Muscle of leg (tissue), 11 donors: ENCODE data around the gene NFIB. TPM values are rescaled to one million over a fixed set of nuclear protein-coding genes. Genes with fewer than 3 reads are reported as not detected.

Experiments used
- DNase-seq: peaks from one replicate; pipeline ENCODE4 v3.0.0; 2013
- H3K27ac ChIP-seq: one replicate; pipeline ENCODE4 v1.5.1; 2013; ENCODE audit warnings: mild to moderate bottlenecking, low read length, control low read depth
- H3K27me3 ChIP-seq: one replicate; pipeline ENCODE4 v1.6.1; 2013; ENCODE audit warnings: low read length; ENCODE audit not compliant: control insufficient read depth, insufficient read depth
- H3K36me3 ChIP-seq: one replicate; pipeline ENCODE4 v1.6.1; 2013; ENCODE audit warnings: low read length; ENCODE audit not compliant: control insufficient read depth, insufficient read depth
- H3K4me1 ChIP-seq: one replicate; pipeline ENCODE4 v1.6.1; 2013; ENCODE audit warnings: low read length; ENCODE audit not compliant: control insufficient read depth, insufficient read depth
- H3K4me3 ChIP-seq: one replicate; pipeline ENCODE4 v1.5.1; 2013; ENCODE audit warnings: low read length, control low read depth
- H3K9me3 ChIP-seq: replicated peaks from 2 replicates; pipeline ENCODE4 v1.6.1; 2013; ENCODE audit warnings: low read depth, low read length; ENCODE audit not compliant: control insufficient read depth
- WGBS: methylation state at CpG from one replicate; pipeline ENCODE4 v1.1.5; 2013; ENCODE audit warnings: missing lambda C conversion rate; ENCODE audit not compliant: insufficient coverage; 5-methylcytosine and 5-hydroxymethylcytosine counted together
- polyA plus RNA-seq, 8 donors: library from polyadenylated mRNA; unstranded; fragments of 120-200 nt; gene quantifications; one replicate each; pipeline versions ENCODE4 v1.2.1 to v1.2.3, GENCODE V29; 2013; ENCODE audit warnings: inconsistent platforms in 1 of 8, low replicate concordance in 1 of 8; ENCODE audit not compliant: insufficient read length in 8 of 8, insufficient read depth in 1 of 8
- total RNA-seq: library from RNA; stranded (reverse); fragments of 120-200 nt; gene quantifications from one replicate; pipeline ENCODE4 v1.2.4, GENCODE V29; 2013

Gene NFIB
- total and polyA plus RNA-seq, 9 donors: 63.7 to 119 (median 85.8) TPM

DNA sequence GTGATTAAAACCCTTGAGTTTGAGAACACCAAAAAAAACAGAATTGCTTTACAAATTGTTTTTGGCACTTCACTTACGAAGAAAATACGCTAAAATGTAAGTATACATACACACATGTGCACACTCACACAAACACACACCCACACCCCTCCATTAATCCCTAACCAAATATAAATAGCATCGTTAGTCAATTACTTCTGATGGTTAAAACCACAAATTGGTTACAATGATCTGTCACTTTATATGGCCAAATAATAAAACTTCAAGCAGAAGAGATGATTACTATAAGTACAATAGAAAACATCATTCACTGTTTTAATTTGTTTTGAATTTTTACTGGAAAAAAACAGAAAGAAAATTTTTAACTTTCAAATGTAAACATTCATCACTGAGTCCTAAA is 103.5 kb downstream of the NFIB start:
- Histone ChIP-seq H3K27me3 (no peaks in the 10 kb centered on the region), H3K9me3 (no peaks in the 10 kb centered on the region)
- no CpG with 5 or more reads among the region's 3 CpGs for WGBS

GRCh38 chr9:14209399-14210345 is 104.3 kb downstream of the NFIB start:
- H3K27ac ChIP-seq: peak overlapping the region; percentile 25
- no peaks in the 10 kb centered on the region for H3K9me3 ChIP-seq
- no peaks in the 10 kb centered on the region for H3K27me3 ChIP-seq
- H3K4me1 ChIP-seq: peaks cover 28% of the 10 kb centered on the region
- WGBS: no CpG with 5 or more reads among the region's 8 CpGs
- DNase-seq: peak; percentile 75
- peaks cover 5% of the 10 kb centered on the region for H3K36me3 ChIP-seq
- no peak overlapping the region for H3K4me3 ChIP-seq

More for the DNA sequence above, 103.5 kb downstream of the NFIB start:
- no peak overlapping the region for H3K4me3 ChIP-seq
- H3K27ac ChIP-seq: peak overlapping the region; percentile 25
- peaks cover 5% of the 10 kb centered on the region for H3K36me3 ChIP-seq
- no peak for DNase-seq
- H3K4me1 ChIP-seq: peaks cover 27% of the 10 kb centered on the region

DNA sequence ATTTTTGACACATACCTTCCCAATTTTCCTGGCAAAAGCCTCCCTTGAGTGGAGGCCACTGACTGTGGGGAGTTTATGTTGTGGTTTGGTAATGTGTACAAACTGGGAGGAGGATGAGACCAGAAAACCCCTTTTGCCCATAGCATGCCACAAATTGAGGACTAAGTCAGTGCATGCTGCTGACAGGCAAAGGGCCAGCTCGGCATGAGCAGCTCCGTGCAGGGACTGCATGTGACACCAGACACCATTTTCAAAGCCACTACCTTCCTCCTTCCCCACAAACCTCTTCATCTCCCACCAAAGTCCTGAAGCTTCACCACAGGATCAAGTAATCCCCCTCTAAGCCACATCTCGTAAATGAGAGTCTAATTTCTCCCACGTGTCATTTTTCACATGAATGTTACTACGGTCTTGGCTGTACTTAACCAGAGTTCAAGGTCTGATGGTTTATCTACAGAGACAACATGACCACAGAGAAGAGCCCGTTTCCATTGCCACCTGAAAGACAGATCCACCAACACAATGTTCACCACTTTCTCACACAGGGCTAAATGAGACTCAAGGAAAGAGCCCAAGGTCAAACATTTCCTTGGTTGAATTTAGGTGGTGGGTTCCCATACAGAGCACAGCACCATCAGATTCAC is 106.5 kb downstream of the NFIB start:
- no peak overlapping the region for H3K4me3 ChIP-seq
- DNase-seq: no peak
- H3K27ac ChIP-seq: peak overlapping the region; percentile 8
- H3K4me1 ChIP-seq: peaks cover 26% of the 10 kb centered on the region
- no peaks in the 10 kb centered on the region for H3K9me3 ChIP-seq
- peaks cover 5% of the 10 kb centered on the region for H3K36me3 ChIP-seq
- H3K27me3 ChIP-seq: no peaks in the 10 kb centered on the region
- 48% methylated on average over 4 of the region's 6 CpGs for WGBS

DNA sequence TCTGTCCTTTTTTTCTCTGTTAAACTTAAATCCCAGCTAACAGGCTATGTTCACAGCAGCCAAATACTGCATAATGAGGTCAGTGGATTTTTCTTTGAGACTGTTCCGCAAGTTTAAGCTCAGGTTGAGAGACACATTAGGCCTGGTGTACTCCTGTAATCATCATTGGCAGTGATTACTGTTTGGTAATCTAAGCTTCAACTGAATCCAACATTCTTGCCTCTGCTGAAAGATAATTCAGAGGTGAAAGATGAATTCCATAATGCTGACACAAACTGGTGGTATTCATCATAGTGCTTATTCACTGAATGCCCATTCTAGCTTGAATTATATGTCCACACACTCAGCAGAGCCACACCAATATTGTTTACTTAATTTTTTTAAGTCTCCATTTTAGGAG is 108.5 kb downstream of the NFIB start:
- WGBS: no CpG with 5 or more reads among the region's 1 CpG
- Histone ChIP-seq H3K27me3 (no peaks in the 10 kb centered on the region), H3K4me1 (peaks cover 22% of the 10 kb centered on the region), H3K4me3 (no peak overlapping the region), H3K27ac (peak overlapping the region; percentile 25), H3K36me3 (peaks cover 12% of the 10 kb centered on the region), H3K9me3 (no peaks in the 10 kb centered on the region)
- DNase-seq: peak; percentile 57

DNA sequence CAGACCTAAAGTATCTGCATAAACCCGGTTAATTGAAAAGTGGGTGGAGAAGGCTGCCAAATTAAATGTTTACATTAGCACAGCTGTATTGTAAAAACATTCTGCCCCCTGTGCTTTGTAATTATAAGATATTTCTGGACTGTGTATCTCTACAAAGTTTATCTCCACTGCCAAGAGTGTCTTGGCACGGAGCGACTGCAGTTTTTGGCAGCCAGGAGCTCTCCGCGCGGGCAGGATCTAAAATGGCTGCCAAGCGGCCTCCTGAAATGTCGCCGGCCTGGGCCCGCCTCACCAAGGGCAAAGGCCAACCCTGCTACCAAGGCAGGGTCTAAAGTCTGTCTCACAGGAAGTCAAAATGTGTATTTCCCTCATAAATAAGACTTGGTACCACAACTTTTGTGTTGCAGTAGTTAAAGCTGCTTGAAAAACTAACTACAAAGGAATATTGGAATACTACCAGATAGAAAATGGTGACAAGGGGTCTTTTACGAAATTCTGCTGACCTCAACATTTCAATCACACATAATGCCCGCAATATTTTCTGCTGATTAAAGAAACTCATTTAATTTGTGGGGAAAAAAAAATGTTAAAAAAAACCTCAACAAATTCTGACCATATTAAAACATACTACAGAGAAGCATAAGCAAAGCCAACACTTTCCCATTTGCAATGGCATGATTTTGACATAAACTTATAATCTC is 110.4 kb downstream of the NFIB start:
- H3K36me3 ChIP-seq: peaks cover 12% of the 10 kb centered on the region
- no peak overlapping the region for H3K4me3 ChIP-seq
- H3K27ac ChIP-seq: peak overlapping the region; percentile 90
- H3K9me3 ChIP-seq: no peaks in the 10 kb centered on the region
- no peaks in the 10 kb centered on the region for H3K27me3 ChIP-seq
- peaks cover 30% of the 10 kb centered on the region for H3K4me1 ChIP-seq
- DNase-seq: peak; percentile 85
- WGBS: 26% methylated on average over 9 of the region's 12 CpGs

DNA sequence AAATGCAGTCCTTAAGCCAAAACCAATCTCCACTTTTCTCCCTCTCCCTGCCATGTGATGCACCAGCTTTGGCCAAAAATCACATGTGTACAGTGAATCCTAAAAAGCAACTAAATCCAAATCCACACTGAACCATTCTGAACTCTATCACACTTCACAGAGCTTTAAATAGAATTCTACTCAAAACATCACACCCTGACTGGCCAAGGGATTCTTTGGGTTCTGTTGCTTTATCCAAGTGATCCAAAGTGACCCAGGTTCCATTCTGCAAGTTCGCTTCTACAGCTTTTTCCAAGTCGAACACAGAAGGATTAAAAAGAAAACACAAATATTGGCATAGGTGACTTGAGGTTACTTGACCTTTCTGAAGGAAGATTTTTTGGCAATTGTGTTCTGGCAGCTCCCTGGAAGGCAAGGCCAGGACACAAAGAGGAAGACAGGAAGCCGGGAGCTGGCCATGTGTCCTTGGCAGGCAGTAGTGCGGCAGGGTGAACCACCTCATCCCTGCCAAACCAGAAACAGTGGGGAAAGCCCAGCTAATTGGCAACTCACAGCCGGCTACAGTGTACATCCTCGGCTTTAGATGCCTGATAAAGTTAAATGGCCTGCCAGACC is 115.0 kb downstream of the NFIB start:
- WGBS: 13% methylated on average over 2 of the region's 6 CpGs
- Histone ChIP-seq H3K9me3 (no peaks in the 10 kb centered on the region), H3K4me3 (no peak overlapping the region), H3K36me3 (peaks cover 7% of the 10 kb centered on the region), H3K27me3 (no peaks in the 10 kb centered on the region), H3K27ac (peak overlapping the region; percentile 79), H3K4me1 (peaks cover 27% of the 10 kb centered on the region)
- peak; percentile 90 for DNase-seq

- H3K27me3 ChIP-seq: no peaks in the 10 kb centered on the region
- H3K4me1 ChIP-seq: peaks cover 23% of the 10 kb centered on the region
- DNase-seq: peak; percentile 75
- 52% methylated on average over 3 of the region's 11 CpGs for WGBS
- H3K9me3 ChIP-seq: no peaks in the 10 kb centered on the region
- peak overlapping the region; percentile 79 for H3K27ac ChIP-seq
- peaks cover 7% of the 10 kb centered on the region for H3K36me3 ChIP-seq
- no peak overlapping the region for H3K4me3 ChIP-seq
Observed at GRCh38 chr9:14198047-14198840, 115.7 kb downstream of the NFIB start.

DNA sequence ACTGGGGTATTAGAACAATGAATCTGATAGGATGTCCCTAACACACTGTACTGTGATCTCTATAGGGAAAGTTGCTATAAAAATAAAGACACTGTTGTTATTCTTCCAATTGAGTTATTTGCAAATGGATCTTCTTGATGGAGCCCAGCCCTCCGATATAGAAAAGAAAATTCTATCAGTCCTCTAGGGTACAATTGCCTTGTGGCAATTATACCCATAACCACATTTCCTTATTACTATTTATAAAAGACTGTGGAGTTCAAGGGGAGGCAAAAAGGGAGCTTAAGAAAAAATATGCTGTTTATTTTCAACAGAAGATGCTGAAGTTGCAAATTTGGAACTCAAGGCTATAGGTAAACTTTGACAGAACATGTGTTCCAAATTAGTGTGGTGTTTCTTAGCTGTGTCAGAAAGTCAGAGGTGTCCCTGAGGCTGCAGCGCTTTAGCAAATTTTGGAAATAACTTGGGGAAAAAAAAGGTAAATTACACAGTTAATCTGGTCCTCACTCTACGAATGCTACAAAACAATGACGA is 116.5 kb downstream of the NFIB start:
- Histone ChIP-seq H3K4me3 (no peak overlapping the region), H3K4me1 (peaks cover 22% of the 10 kb centered on the region), H3K36me3 (peaks cover 7% of the 10 kb centered on the region), H3K27me3 (no peaks in the 10 kb centered on the region), H3K27ac (peak overlapping the region; percentile 52), H3K9me3 (no peaks in the 10 kb centered on the region)
- DNase-seq: no peak
- WGBS: no CpG with 5 or more reads among the region's 4 CpGs

DNA sequence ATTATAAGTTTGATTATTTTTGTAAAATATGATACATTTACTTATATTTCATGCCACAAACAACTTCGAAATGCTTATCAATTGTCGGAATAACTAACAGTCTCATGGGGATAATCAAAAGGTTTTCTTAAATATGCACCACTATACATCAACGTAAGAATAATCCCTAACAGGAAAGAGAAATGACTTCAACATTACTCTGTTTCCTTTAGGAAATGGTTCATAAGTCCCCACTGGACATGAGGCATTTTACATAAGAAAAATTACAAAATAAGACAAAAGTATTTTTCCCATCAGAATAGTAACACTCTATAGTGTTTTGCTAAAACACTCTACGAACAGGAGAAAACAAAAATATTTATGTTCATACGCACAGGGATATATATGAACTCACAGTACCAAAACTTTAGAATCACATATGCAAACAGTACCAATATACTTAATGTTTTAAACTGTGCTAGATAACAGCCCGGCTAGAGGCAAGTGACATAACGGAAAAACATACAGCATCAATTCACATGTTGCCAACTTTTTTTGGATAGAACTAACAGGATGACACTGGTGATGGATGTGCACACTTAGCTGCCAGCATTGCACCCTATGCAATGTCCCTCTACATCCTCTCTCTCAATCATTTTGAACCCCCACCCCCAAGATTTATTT is 120.5 kb downstream of the NFIB start:
- Histone ChIP-seq H3K4me1 (peaks cover 12% of the 10 kb centered on the region), H3K4me3 (no peak overlapping the region)

More for the DNA sequence above, 120.5 kb downstream of the NFIB start:
- no peaks in the 10 kb centered on the region for H3K36me3 ChIP-seq
- peak; percentile 89 for DNase-seq
- H3K9me3 ChIP-seq: no peaks in the 10 kb centered on the region
- no CpG with 5 or more reads among the region's 7 CpGs for WGBS
- no peaks in the 10 kb centered on the region for H3K27me3 ChIP-seq
- H3K27ac ChIP-seq: peak overlapping the region; percentile 60
